Activated CD8-positive, alpha-beta memory T cell treated with anti-CD3 and anti-CD28 coated beads, Interleukin-2, amount 50 U/mL, for 1 hour (primary cell): ENCODE measurements around the gene SAMD9.
"Not testable (repeated sequence)": the region's sequence is repeated elsewhere in the genome, so short reads cannot be mapped to it uniquely, and the experiment has no call there.

ENCODE experiments used
- DNase-seq: peaks from one replicate; pipeline ENCODE4 v3.0.0-alpha.2; 2020; ENCODE audit errors: extremely low read depth

The SAMD9 gene

DNA sequence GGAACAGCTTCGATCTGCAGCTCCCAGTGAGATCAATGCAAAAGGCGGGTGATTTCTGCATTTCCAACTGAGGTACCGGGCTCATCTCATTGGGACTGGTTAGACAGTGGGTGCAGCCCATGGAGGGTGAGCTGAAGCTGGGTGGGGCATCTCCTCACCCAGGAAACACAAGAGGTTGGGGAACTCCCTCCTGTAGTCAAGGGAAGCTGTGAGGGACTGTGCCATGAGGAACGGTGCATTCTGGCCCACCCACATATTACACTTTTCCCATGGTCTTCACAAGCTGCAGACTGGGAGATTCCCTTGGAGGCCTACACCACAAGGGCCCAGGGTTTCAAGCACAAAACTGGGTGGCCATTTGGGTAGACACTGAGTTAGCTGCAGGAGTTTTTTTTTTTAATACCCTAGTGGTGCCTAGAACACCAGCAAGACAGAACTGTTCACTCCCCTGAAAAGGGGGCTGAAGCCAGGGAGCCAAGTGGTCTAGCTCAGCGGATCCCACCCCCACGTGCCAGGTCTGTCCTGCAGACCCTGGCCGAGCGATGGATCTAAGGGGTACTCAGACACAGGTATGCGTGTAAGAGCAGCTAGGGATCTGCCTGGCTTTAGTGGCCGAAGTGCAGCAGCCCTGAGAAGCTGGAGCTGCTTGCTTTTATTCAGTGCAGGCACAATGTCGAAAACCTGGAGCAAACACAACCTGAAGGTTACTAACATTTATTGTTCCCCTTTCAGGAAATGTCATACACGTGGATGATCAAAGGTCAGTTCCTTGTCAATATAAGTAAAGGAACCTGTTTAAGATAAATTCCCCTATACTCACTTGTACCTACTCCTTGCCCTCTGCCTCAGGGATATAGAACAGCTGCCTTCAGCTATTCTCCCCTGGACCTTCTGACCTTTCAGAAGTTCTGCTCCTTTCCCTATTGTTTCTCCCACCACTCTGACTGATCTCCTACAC is 3.1 kb upstream of the SAMD9 start:
- no peak for DNase-seq

- DNase-seq: no peak
Observed at GRCh38 chr7:93119191-93119905, 1.6 kb upstream of the SAMD9 start.

DNA sequence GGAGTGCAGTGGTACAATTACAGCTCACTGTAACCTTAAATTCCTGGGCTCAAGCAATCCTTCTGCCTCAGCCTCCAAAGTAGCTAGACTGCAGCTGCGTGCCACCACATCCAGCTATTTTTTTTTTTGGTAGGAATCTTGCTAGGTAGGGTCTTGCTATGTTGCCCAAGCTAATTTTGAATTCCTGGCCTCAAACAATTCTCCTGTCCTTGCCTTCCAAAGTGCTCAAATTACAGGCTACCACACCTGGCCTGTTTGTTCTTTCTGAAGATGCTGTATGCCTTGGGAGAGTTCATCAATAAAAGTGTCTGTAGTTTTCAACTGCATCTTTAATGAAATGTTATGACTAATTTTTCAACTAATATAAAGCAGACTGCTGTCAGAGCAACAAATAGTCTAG is 452 bp downstream of the SAMD9 start:
- no peak for DNase-seq

- DNase-seq: no peak
Observed at GRCh38 chr7:93115796-93116195, 2.0 kb downstream of the SAMD9 start.

DNA sequence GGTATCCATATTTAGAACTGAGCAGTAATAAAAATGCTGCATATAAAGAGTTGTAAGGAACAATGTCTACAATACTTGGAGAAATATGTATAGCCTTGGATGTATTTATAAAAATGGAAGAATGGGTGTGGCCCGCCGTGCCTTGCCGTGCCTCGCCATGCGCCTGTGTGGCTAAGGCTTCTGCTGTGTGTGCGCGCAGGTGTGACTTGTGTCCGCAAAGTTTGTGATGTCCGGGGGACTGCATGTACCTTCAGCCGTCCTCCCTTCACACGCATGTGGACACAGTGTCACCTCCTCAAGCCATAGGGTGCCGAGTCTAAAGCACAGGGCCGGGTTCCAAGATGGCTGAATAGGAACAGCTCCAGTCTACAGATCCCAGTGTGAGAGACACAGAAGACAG is 9.8 kb downstream of the SAMD9 start:
- no peak for DNase-seq

GRCh38 chr7:93097388-93097787 is 20.4 kb downstream of the SAMD9 start:
- no peak for DNase-seq

DNA sequence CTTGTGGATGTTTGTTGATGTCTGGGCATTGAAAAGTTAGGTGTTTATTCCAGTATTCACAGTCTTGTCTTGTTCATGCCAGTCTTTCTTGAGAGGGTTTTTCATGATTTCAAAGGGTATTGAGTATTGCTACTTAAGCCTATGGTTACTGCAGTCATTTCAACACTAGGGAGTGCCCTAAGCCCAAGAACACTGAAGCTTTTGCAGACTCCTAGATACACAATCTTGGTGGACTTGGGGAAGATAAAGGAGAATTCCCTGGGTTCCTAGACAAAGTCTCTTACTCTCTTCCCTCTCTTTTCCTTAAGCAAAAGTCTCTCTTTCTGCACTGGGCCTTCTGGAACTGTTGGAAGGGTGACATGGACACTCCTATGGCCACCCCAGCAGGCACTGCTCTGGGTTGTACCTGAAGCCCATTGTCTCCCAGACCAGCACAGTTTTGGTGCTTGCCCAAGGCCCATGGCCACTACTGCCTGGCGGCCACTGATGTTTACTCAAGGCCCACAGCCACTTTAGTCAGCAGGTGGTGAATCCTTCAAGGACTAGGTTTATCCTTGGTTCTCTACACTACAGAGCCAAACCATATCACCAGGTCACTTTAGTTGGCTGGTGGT is 24.9 kb downstream of the SAMD9 start:
- no peak for DNase-seq

- not testable (repeated sequence) for DNase-seq
Observed at GRCh38 chr7:93073357-93073756, 44.4 kb downstream of the SAMD9 start.

DNA sequence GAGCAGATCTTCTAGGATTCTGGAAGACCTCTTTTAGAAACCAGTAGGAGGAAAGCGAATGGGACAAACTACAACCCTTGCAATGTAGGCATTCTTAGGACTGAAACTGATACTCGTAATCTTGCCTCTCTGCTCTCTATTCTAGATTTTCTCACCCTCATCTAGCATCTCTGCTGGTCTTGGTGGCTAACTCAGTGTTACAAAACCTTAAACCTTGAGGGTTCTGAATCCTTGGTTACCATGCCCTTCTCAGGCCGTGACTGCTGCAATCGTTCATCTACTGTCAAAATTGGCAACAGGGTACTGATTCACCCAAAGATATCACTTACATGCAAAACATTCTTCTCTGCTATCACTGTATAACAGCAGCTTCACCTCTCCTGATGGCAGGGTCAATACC is 55.2 kb downstream of the SAMD9 start:
- no peak for DNase-seq

DNA sequence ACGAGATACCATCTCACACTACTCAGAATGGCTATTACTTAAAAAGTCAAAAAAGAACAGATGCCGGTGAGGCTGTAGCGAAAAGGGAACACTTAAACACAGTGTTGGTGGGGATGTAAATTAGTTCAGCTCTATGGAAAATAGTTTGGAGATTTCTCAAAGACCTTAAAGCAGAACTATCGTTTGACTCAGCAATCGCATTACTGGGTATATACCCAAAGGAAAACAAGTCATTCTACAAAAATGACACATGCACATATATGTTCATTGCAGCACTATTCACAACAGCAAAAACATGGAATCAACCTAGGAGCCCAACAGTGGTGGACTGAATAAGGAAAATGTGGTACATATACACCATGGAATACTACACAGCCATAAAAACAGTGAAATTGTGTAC is 56.9 kb downstream of the SAMD9 start:
- DNase-seq: no peak

DNA sequence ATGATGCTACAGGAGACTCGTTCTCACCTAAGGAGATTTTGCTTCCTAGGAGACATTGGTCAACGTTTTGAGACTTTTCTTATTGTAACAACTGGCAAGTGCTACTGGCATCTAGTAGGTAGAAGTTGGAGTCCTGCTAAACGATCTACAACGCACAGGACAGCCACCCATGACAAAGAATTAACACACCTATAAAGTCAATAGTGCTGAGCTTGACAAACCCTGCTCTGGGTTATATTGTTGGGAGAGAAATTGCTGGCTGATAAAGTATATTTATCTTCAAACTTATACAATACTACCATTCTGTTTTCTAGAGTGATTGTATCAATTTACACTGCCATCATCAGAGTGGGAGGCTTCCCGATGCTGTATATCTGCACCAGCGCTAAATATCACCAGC is 57.8 kb downstream of the SAMD9 start:
- no peak for DNase-seq

DNA sequence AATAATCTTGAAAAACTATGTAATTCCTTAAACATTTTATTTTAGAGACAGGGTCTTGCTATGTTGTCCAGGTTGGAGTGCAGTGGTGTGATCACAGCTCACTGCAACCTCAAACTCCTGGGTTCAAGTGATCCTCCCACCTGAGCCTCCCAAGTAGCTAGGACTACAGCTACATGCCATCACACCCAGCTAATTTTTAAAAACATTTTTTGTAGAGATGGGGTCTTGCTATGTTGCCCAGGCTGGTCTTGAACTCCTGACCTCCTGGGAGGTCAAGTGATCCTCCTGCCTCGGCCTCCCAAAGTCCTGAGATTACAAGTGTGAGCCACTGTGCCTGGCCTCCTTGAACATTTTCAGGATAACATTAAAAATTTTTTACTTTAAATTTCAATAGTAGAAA is 61.2 kb downstream of the SAMD9 start:
- not testable (repeated sequence) for DNase-seq

- DNase-seq: no peak
Observed at GRCh38 chr7:93055543-93056107, 62.2 kb downstream of the SAMD9 start.

DNA sequence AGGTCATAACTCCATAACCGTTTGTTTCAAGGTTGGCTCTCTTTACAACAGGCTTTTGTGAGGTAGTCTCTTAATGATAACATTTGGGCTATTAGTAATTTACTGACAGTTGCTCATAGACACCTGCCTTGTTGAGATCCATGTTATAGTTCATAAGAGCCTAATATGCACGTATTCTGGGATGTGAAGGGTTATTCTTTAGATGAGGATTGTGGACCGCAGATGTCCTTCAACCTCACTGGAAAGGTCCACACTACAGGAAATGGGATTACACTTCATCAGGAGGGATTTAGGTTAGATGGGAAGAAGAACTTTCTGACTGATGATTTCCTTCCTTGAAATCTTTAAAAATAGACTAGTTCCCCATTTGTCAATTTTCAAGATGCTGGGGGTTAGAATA is 62.8 kb downstream of the SAMD9 start:
- DNase-seq: no peak

- DNase-seq: no peak
Observed at GRCh38 chr7:93053949-93054943, 63.5 kb downstream of the SAMD9 start.

- no peak for DNase-seq
Observed at GRCh38 chr7:93053209-93053948, 64.4 kb downstream of the SAMD9 start.

- no peak for DNase-seq
Observed at GRCh38 chr7:93051660-93052059, 66.1 kb downstream of the SAMD9 start.
